SK-N-SH (cell line): Measurements from ENCODE around the gene KLHL14. TPM values are rescaled to one million over a fixed set of nuclear protein-coding genes. Genes with fewer than 3 reads are reported as not detected.

Experiments used
- CTCF ChIA-PET: fragments of 300-600, 350-600 bp; formaldehyde crosslinking; extraction: SDS; loops from one replicate; lab custom pipeline; 2021; lab: Yijun Ruan, JAX
- POLR2A ChIA-PET: fragments of 350-600 bp; sonication (Branson Sonifier 250); formaldehyde crosslinking; extraction: SDS; loops from one replicate; lab custom pipeline; 2020; ENCODE audit warnings: antibody characterized with exemption, inconsistent platforms; lab: Yijun Ruan, JAX
- DNase-seq: peaks from one replicate; pipeline ENCODE4 v3.0.0; 2012
- H2AFZ ChIP-seq: fragments of 200-600 bp; sonication (generic); 2 replicates; pipeline ENCODE4 v1.8.1; 2016; ENCODE audit warnings: antibody characterized with exemption, mild to moderate bottlenecking, low read depth
- H3F3A ChIP-seq: fragments of 200-600 bp; sonication (generic); replicated peaks from 2 replicates; pipeline ENCODE3; 2016; ENCODE audit warnings: antibody characterized with exemption, mild to moderate bottlenecking; ENCODE audit not compliant: insufficient read depth
- H3K27ac ChIP-seq, 2 experiments: fragments of 200-500 bp in 1 of 2; fragments of 200-600 bp in 1 of 2; sonication (Bioruptor generic) in 1 of 2; sonication (generic), shearing (Covaris generic) in 1 of 2; 2 replicates each; pipeline versions ENCODE4 v1.5.1 to v1.6.1; 2014 to 2016; ENCODE audit warnings: low read depth in 2 of 2, inconsistent platforms in 1 of 2, low read length in 1 of 2, mild to moderate bottlenecking in 1 of 2, mixed read lengths in 1 of 2
- H3K27me3 ChIP-seq: fragments of 200-600 bp; sonication (generic), shearing (Covaris generic); 2 replicates; pipeline ENCODE4 v1.6.1; 2016; ENCODE audit warnings: mixed run types; ENCODE audit not compliant: insufficient read depth
- H3K36me3 ChIP-seq, 2 experiments: fragments of 200-500 bp in 1 of 2; fragments of 200-600 bp in 1 of 2; sonication (Bioruptor generic) in 1 of 2; sonication (generic) in 1 of 2; replicated peaks in 1 of 2; 2 replicates each; pipeline versions ENCODE3 to v1.5.1; 2014 to 2016; ENCODE audit warnings: low read length in 1 of 2, mild to moderate bottlenecking in 1 of 2; ENCODE audit not compliant: insufficient read depth in 2 of 2, control insufficient read depth in 1 of 2
- H3K4me1 ChIP-seq, 2 experiments: fragments of 200-500 bp in 1 of 2; fragments of 200-600 bp in 1 of 2; sonication (Bioruptor generic) in 1 of 2; sonication (generic), shearing (Covaris generic) in 1 of 2; 2 replicates each; pipeline versions ENCODE4 v1.5.1 to v1.6.1; 2014 to 2016; ENCODE audit warnings: low read depth in 1 of 2, low read length in 1 of 2, mixed run types in 1 of 2; ENCODE audit not compliant: insufficient read depth in 2 of 2, control insufficient read depth in 1 of 2
- H3K4me2 ChIP-seq: fragments of 200-600 bp; sonication (generic), shearing (Covaris generic); 2 replicates; pipeline ENCODE4 v1.6.1; 2017; ENCODE audit warnings: mixed run types
- H3K4me3 ChIP-seq, 2 experiments: fragments of 200-500 bp in 1 of 2; fragments of 200-600 bp in 1 of 2; sonication (Bioruptor generic) in 1 of 2; sonication (generic), shearing (Covaris generic) in 1 of 2; 2 replicates each; pipeline versions ENCODE4 v1.5.1 to v1.8.1; 2014 to 2016; ENCODE audit warnings: low read depth in 2 of 2, inconsistent platforms in 1 of 2, low read length in 1 of 2, mild to moderate bottlenecking in 1 of 2, mixed read lengths in 1 of 2, moderate library complexity in 1 of 2
- H3K79me2 ChIP-seq: fragments of 200-600 bp; sonication (generic); 2 replicates; pipeline ENCODE4 v1.8.1; 2017; ENCODE audit warnings: mild to moderate bottlenecking; ENCODE audit not compliant: insufficient read depth
- H3K9ac ChIP-seq: fragments of 200-600 bp; sonication (generic); 2 replicates; pipeline ENCODE4 v1.6.1; 2017; ENCODE audit warnings: mixed run types
- H3K9me2 ChIP-seq: fragments of 200-600 bp; sonication (generic); 2 replicates; pipeline ENCODE4 v1.6.1; 2017; ENCODE audit warnings: mixed run types
- H3K9me3 ChIP-seq: fragments of 200-600 bp; sonication (generic); 2 replicates; pipeline ENCODE4 v1.6.1; 2017; ENCODE audit warnings: mixed run types, mild to moderate bottlenecking, moderate library complexity
- H4K20me1 ChIP-seq: fragments of 200-600 bp; sonication (generic); 2 replicates; pipeline ENCODE4 v1.6.1; 2017; ENCODE audit warnings: mild to moderate bottlenecking, mixed run types; ENCODE audit not compliant: insufficient read depth
- CHD2 ChIP-seq: fragments of 150-350 bp; IDR thresholded peaks from 2 replicates; pipeline ENCODE4 v1.6.1; 2018; ENCODE audit warnings: low read length; ENCODE audit not compliant: partially characterized antibody
- CTCF ChIP-seq: fragments of 200-600 bp; sonication (generic); IDR thresholded peaks from 2 replicates; pipeline ENCODE4 v1.6.1; 2017; ENCODE audit warnings: antibody characterized with exemption, mild to moderate bottlenecking, moderate library complexity
- EP300 ChIP-seq, 2 experiments: IDR thresholded peaks; 2 replicates each; pipeline versions ENCODE4 v1.4.0 to v1.6.1; 2012; ENCODE audit warnings: borderline replicate concordance in 1 of 2, low read depth in 1 of 2, low read length in 1 of 2
- GABPA ChIP-seq: IDR thresholded peaks from 2 replicates; pipeline ENCODE4 v1.4.0; 2012; ENCODE audit warnings: low read depth, mild to moderate bottlenecking
- GATA2 ChIP-seq: sonication (generic); formaldehyde crosslinking; IDR thresholded peaks from 2 replicates; pipeline ENCODE4 v1.5.0; 2020; ENCODE audit warnings: mild to moderate bottlenecking, missing genetic modification reagents
- IRF3 ChIP-seq: fragments of 150-350 bp; IDR thresholded peaks from 2 replicates; pipeline ENCODE4 v1.6.1; 2016; ENCODE audit warnings: mild to moderate bottlenecking, low read depth, low read length
- JUND ChIP-seq: IDR thresholded peaks from 2 replicates; pipeline ENCODE4 v1.4.0; 2012
- MXI1 ChIP-seq: IDR thresholded peaks from 2 replicates; pipeline ENCODE4 v1.6.1; 2012; ENCODE audit warnings: mild to moderate bottlenecking, low read depth, low read length, improper control_type of control experiment
- NFIC ChIP-seq: IDR thresholded peaks from 2 replicates; pipeline ENCODE4 v1.4.0; 2012; ENCODE audit warnings: borderline replicate concordance
- POLR2AphosphoS5 ChIP-seq: IDR thresholded peaks from 2 replicates; pipeline ENCODE4 v1.6.1; 2012; ENCODE audit warnings: low read depth, low read length
- RFX5 ChIP-seq: IDR thresholded peaks from 2 replicates; pipeline ENCODE4 v1.6.1; 2012; ENCODE audit warnings: mild to moderate bottlenecking, improper control_type of control experiment, low read length
- SMC3 ChIP-seq: IDR thresholded peaks from 2 replicates; pipeline ENCODE4 v1.6.1; 2012; ENCODE audit warnings: low read depth, low read length, improper control_type of control experiment
- TEAD4 ChIP-seq: IDR thresholded peaks from 2 replicates; pipeline ENCODE4 v1.4.0; 2012; ENCODE audit warnings: mild to moderate bottlenecking, borderline replicate concordance; ENCODE audit not compliant: insufficient read depth
- YY1 ChIP-seq: IDR thresholded peaks from 2 replicates; pipeline ENCODE4 v1.4.0; 2012; ENCODE audit warnings: low read depth, mild to moderate bottlenecking
- WGBS: methylation state at CpG from one replicate; pipeline ENCODE4 v1.1.6; 2017; ENCODE audit warnings: low lambda C conversion rate; 5-methylcytosine and 5-hydroxymethylcytosine counted together
- polyA plus RNA-seq, 3 experiments: library from polyadenylated mRNA; depleted of rRNA; stranded (reverse); fragments of >200 nt; gene quantifications; 2 replicates each; pipeline ENCODE4 v1.2.3, GENCODE V29; 2012
- TF ChIP-seq, protein P1 (sequence below): fragments of 150-350 bp; IDR thresholded peaks from 2 replicates; pipeline ENCODE4 v1.6.1; 2017; ENCODE audit warnings: antibody characterized with exemption, low read length, low read depth, borderline replicate concordance
- TF ChIP-seq, protein P2 (sequence below): IDR thresholded peaks from 2 replicates; pipeline ENCODE4; 2012

KLHL14 gene
- polyA plus RNA-seq, 1 of the 3 experiments (the other 2 are of a cell fraction): not detected

DNA sequence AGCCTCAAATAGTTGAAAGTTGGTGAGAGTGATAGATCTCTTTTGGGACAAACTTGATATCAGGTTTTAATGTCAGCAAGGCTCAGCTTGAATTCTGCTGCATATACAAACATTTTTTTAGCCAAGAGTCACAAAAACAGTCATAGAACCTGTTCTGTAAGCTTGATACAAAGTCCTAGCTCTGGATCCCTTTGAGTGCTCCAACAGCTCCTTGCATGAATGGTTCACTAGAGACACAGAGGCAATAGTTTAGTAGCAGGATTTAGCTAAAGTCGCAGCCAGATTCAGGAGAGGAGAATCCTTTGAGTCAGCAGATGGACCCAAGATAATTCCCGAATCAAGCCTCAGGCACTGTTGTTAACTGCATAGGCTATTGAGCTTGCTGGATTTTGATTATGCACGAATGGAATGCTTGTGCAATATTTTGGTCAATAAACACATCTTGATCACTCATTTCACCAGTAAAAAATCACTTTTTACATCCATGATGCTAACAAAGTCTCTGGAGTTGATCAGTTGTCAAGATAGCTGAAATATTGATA lies 148.6 kb downstream of the KLHL14 start:
- no peaks in the 10 kb centered on the region for H3K27me3 ChIP-seq
- no peak overlapping the region for H3K27ac ChIP-seq
- no peaks in the 10 kb centered on the region for H3F3A ChIP-seq
- no peaks in the 10 kb centered on the region for H3K9me3 ChIP-seq
- TF ChIP-seq, protein P1, sequence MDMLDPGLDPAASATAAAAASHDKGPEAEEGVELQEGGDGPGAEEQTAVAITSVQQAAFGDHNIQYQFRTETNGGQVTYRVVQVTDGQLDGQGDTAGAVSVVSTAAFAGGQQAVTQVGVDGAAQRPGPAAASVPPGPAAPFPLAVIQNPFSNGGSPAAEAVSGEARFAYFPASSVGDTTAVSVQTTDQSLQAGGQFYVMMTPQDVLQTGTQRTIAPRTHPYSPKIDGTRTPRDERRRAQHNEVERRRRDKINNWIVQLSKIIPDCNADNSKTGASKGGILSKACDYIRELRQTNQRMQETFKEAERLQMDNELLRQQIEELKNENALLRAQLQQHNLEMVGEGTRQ: no peak
- TF ChIP-seq IRF3 (no peak), SMC3 (no peak), RFX5 (no peak), MXI1 (no peak), NFIC (no peak), POLR2AphosphoS5 (no peak), YY1 (no peak), GATA2 (CRISPR knock-in tag) (no peak), JUND (no peak), CTCF (no peak), CHD2 (no peak), GABPA (no peak), TEAD4 (no peak), EP300 (IDR thresholded peaks at IDR 0.05; ENCODE audit: borderline replicate concordance in 1 of 2, low read depth in 1 of 2, low read length in 1 of 2) (no peak)
- TF ChIP-seq, protein P2, sequence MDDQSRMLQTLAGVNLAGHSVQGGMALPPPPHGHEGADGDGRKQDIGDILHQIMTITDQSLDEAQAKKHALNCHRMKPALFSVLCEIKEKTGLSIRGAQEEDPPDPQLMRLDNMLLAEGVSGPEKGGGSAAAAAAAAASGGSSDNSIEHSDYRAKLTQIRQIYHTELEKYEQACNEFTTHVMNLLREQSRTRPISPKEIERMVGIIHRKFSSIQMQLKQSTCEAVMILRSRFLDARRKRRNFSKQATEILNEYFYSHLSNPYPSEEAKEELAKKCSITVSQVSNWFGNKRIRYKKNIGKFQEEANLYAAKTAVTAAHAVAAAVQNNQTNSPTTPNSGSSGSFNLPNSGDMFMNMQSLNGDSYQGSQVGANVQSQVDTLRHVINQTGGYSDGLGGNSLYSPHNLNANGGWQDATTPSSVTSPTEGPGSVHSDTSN: no peak
- H4K20me1 ChIP-seq: no peaks in the 10 kb centered on the region
- H3K4me2 ChIP-seq: no peak overlapping the region
- H3K4me1 ChIP-seq: no peaks in the 10 kb centered on the region; a peak in 1 of 4 replicates
- 8% methylated on average over 3 of the region's 3 CpGs for WGBS
- H2AFZ ChIP-seq: no peak overlapping the region
- H3K79me2 ChIP-seq: no peaks in the 10 kb centered on the region
- no peaks in the 10 kb centered on the region for H3K36me3 ChIP-seq
- CTCF ChIA-PET: interaction anchor here (1.1 kb wide), 1 partner anchor 17 kb away, joined by 3 read pairs; no protein-coding TSS in a partner anchor
- H3K9ac ChIP-seq: no peak overlapping the region
- no peak for DNase-seq
- H3K4me3 ChIP-seq: no peak overlapping the region
- H3K9me2 ChIP-seq: no peaks in the 10 kb centered on the region
- POLR2A ChIA-PET: no interaction called here
